ENCODE data around the gene ELP4.

DNA sequence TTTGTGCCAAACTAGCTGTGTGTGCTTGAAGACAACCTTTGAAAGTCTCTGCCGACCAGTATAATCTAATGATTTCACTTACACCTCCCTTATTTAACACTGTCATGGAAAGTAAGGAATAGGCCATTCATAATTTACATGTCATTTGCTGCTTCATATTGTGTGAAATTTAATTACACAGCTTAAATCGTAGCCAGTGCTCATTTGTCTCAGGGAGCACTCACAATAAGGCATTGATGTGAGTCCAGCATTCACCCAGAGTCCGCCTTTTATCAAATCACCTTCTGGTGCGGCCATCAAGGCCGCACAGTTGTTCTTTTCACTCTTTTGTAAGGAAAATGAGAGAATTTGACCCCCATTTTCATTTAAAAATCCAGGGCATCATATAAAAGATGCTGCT lies 254.7 kb downstream of the ELP4 start:
- TF ChIP-seq, protein P1, sequence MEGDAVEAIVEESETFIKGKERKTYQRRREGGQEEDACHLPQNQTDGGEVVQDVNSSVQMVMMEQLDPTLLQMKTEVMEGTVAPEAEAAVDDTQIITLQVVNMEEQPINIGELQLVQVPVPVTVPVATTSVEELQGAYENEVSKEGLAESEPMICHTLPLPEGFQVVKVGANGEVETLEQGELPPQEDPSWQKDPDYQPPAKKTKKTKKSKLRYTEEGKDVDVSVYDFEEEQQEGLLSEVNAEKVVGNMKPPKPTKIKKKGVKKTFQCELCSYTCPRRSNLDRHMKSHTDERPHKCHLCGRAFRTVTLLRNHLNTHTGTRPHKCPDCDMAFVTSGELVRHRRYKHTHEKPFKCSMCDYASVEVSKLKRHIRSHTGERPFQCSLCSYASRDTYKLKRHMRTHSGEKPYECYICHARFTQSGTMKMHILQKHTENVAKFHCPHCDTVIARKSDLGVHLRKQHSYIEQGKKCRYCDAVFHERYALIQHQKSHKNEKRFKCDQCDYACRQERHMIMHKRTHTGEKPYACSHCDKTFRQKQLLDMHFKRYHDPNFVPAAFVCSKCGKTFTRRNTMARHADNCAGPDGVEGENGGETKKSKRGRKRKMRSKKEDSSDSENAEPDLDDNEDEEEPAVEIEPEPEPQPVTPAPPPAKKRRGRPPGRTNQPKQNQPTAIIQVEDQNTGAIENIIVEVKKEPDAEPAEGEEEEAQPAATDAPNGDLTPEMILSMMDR (conservative IDR thresholded peaks at IDR 0.05) = no peak
- no peak for TF ChIP-seq ZFX (IDR thresholded peaks at IDR 0.05)
